Right ventricle myocardium inferior (tissue), 1 donor: ENCODE results near the gene RNF14. TPM values are rescaled to one million over a fixed set of nuclear protein-coding genes. Genes with fewer than 3 reads are reported as not detected.

Source experiments
- ATAC-seq: fragments of 200-7000 bp; cut with Tn5 transposase; one replicate; pipeline ENCODE4 v1.9.1; 2020; ENCODE audit warnings: mild to moderate bottlenecking, moderate library complexity
- DNase-seq: peaks from one replicate; pipeline ENCODE4 v3.0.0; 2021; ENCODE audit errors: missing footprints
- intact Hi-C: fragments of 100-400 bp; cut with DNase I; formaldehyde crosslinking; loops from one replicate; pipeline ENCODE4 v1.11.0; 2022
- total RNA-seq: library from RNA; stranded (reverse); fragmentation: NEBNext Ultra II Directional; extraction: Animal tissue kit (Norgen Biotek cat#: 25700); gene quantifications from one replicate; pipeline ENCODE4 v1.2.1, GENCODE V29; 2021
- donor health status: DM: no; HTN: yes; CAD: no; lungs with severe emphysema.

RNF14 gene
- total RNA-seq, 1 donor from 2014 or later = 98.0 TPM

DNA sequence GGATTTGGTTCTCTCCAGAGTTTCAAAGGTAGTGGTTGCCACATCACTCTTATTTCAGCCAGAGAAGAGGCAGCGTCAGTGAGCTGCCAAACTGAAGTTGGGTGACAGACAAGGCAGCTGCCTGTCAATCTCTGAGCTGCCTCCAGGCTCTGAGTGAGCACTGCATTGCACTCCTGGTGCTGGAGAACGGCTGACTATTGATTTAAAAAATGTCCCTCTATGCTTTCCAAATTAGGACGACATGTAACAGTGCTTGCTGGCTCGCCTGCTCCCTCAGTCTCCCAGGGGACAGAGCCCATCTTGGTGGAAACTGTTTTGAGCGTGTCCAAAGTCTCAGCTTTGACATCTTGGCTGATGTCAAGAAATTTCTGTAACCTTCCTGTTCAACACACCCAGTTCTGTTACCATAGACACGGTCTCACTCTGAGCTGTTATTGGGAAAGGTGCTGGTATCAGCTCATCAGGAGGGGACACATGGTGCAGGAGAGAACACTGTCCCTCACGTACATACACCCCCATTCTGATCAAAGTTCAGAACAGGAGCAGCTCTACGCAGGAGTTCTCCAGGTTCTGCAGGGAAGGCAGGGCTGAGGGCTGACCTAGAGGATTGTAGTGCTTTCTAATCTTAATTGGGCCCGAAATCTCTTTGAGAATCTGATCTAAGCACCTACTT is 26.6 kb upstream of the RNF14 start:
- intact Hi-C loops = no loop called here

DNA sequence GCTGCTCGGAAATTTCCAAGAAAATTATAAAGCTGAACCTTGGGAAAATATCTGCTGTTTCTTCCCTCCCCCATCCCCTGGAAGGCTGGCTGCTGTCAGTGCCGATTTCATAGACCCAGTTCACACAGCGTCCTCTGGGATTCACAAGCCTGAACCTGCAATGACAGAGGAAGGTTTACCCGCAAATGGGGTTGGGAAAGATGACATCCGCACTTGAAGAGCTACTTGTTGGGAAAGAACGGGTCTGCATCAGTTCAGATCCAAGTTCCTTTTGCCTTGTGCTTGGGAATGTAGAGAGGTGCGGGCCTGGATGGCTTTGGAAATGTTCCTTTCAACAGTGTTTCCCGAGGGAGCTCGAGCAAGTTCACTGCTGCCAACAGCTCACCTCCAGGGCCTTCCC is 24.8 kb upstream of the RNF14 start:
- intact Hi-C loops = no loop called here
- DNase-seq (no peak), ATAC-seq (no peak)

More for the DNA sequence above, 26.6 kb upstream of the RNF14 start:
- DNase-seq = no peak
- ATAC-seq = no peak

DNA sequence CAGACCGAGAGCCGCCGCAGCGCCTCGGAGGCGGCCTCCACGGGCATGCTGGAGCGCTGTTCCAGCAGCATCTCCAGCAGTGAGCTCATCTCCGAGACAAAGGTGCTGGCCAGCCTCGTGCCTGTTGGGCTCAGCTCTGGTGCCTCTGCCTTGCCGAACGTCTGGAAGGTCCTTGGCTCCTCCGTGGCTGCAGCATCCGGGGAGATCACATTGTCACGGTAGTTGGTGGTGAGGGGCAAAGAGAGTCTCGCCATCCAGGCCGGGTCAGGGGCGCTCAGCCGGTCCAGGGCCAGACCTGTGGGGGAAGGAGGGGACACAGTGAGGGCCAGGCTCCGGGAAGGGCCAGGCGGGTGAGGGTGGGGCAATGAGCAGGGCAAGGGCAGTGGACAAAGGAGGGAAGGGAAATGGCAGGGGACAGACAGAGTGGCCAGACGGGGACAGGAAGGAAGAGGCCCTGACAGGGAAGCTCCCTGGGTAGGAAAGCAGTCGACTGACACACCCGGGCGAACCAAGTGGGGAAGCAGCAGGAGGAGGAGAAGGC is 23.3 kb upstream of the RNF14 start:
- intact Hi-C loops = no loop called here
- DNase-seq (peak; percentile 72), ATAC-seq (peak; percentile 56)

DNA sequence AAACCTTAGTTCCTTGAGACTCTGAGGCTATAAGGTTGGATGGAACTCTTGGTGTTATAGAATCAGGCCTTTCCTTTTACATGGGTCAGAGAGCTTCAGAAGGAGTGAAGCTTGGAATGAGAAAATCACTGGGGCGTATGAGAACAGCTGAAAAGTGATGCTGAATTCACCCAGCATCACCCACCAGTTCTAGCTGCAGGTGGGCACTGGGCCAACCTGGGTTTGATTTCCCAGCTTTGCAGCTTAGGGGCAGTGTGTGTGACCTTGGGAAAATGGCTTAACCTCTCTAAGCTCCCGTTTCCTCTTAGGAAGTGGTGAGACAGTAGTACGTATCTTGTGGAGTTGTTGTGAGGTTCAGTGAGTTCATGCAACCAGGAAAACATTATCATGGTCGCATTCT is 21.6 kb upstream of the RNF14 start:
- ATAC-seq (no peak), DNase-seq (no peak)
- intact Hi-C loops = no loop called here

DNA sequence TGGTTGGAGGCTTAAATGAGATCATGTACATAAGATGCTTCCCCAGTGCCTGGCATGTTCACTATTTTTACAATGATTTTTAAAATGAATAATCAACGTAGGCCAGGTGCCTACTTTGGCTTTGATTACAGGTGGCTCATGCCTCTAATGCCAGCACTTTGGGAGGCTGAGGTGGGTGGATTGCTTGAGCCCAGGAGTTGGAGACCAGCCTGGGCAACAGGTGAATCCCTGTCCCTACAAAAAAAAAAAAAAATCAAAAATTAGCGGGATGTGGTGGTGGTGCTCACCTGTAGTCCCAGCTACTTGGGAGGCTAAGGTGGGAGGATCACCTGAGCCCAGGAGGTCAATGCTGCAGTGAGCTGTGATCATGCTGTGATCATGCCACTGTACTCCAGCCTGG is 20.1 kb upstream of the RNF14 start:
- DNase-seq = no peak
- intact Hi-C loops = no loop called here
- no peak for ATAC-seq

DNA sequence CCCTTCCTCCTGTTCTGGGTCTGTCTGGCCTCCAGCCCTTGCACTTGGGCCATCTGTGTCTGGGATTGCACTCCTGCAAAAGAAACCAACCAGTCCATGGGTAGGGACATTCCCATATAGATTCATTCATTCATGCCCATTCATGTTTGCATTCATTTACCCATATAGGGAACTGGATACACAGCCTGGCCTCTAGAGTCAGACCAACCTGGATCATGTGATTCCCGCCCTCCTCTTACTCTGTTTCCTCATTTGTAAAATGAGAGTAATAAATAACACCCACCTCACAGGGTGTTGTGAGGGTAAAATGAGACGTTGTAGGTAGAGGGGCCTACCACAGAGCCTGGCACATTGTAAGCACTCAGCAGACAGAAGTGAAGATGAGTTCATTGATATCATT is 19.4 kb upstream of the RNF14 start:
- intact Hi-C loops = no loop called here
- ATAC-seq = no peak
- DNase-seq = no peak

DNA sequence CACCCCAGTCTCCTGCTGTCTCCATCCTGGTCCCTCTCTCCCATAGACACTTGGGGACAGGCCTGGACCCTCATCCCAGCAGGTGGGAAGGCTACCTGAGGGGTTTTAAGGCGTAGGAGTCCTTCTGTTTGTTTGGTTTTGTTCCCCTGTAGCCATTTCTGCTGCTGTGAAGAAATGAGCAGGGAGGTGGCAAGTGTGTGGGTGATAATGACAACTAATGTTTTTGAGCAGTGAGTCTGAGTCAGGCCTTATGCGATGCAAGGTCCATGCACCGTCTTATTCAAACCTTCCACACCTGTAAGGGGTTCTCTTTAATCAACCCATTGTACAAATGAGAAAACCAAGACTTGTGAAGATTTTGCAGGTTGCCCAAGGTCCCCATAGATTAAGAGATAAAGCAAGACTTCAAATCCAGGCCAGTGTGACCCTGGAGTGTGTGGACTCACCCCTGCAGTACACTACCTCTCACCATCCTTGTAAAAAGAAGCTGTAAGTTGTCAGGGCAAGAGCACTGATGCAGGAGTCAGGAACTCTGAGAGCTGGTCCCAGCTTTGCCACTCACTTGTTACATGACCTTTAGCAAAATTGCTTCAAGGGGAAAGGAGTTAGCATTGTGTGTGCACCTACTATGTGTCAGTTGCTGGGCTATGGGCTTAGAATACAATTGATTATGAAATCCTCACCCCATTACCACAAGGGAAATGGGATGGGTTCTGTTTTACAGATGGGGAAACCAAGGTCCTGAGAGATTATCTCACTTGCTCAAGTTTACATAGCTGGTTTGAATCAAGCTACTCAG is 18.5 kb upstream of the RNF14 start:
- no peak for ATAC-seq
- no peak for DNase-seq
- intact Hi-C loops = no loop called here

DNA sequence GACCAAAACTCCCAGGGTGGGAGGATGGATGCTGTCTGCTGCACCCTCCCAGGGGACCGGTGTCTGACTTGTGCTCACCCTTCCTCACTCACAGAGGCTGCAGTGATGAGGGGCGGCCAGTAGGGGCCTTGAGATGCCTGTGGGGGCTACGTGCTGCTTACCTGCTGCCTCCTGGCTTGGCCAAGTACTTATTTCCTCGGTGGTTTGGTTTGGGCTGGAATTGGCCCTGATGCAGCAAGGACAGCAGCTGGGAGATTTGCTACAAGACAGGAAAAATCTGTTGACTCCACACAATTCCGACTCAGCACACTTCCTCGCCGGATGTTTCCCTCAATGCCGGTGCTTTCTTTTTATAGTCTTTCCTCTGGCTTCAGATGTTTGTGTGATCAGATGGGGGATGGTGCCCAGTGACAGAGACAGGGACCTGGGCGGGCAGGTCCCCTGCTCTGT is 17.5 kb upstream of the RNF14 start:
- DNase-seq = no peak
- intact Hi-C loops = no loop called here
- peak; percentile 29 for ATAC-seq

DNA sequence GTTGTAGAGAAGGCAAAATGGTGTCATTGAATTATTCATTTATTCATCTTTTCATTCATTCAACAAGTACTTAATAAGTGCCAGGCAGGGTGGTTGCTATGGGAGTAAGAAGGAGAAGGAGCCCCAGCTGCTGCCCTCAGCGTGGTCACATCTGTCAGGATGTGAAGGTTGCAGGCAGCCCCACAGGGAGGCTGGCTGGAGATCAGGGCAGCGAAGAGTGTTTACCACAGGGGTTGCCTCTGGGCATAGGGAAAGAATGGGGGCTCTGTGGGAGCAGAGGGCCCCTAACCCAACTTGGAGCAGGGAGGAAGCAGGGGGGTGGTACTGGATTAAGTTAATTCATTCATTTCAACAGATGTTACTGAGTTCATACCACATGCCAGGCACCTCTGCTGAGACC is 16.9 kb upstream of the RNF14 start:
- DNase-seq = no peak
- ATAC-seq = no peak
- intact Hi-C loops = no loop called here

DNA sequence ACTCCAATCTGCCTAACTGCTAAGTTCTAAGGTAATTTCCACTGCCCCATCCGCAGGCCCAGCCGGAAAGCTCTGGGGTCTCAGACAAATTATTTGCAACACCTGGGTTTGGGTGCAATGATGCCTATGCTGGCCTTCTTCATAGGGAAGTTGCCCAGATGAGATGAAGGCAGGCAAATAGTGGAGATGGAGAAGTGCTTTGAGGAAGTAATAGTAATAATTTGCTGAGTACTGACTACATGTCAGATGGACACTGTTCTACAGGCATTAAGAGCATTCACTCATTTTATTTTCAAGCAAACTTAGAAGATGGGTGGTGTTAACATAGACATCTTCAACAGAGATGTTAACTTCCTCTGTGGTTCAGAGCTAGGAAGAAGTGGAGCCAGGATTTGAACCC is 14.7 kb upstream of the RNF14 start:
- DNase-seq (no peak), ATAC-seq (peak; percentile 11)
- intact Hi-C loops = no loop called here

DNA sequence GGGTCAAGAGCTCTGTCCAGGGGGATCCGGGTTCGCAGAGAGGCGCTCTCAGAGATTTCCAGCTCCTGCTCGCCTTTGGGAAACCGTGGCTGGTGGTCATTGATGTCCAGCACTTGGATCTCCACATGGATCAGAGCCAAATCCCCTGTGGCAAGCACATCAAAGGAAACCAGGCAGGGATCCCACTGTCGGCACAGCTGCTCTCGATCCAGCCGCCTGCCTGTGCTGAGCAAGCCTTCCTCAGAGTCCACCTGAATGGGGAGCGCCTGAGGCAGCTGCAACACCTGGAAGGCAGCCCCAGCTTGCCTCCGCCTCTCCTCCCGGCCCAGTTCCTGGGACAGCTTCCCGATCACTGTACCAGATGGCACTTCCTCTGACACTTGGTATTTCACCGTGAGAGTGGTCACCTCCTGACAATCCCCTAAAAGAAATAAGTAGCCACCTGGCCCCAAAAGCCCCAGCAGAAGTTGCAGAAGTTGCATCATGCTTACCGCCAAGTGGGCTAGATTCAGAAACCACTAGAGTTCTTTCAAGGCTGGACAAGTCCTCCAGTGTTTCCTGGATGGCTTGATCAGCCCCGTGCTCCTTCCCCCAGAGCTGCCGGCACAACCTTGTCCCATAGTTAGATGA is 11.4 kb upstream of the RNF14 start:
- DNase-seq (no peak), ATAC-seq (no peak)
- intact Hi-C loops = loop anchor here (5.0 kb wide), 2 partner anchors 35 to 195 kb away; partner anchors contain the start of gene DELE1

DNA sequence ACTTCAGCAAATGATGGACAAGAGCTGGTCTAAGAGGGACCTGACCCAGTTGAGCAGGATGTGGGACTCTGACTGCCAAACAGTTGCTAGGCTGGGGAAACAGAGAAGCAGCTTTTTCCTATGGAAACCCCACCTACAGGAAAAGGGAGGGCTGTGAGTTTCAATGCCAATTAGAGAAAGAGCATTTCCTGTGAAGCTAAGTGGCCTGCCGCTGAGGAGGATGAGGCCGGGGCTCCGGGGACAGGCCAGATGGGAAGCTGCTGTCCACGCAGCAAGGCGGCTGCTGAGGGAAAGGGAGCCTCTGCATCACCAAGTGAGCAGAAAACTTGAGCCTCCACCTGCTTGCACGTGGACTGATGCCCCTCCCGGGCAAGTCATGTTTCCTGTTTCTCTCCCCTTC is 10.8 kb upstream of the RNF14 start, which contains the start of gene PCDH12:
TSS of gene PCDH12 (minus strand) at position 90 of the 400 bp plus-strand sequence. CDS start 351 bp downstream, outside the sequence.
- intact Hi-C loops = loop anchor here (5.0 kb wide), 2 partner anchors 36 to 196 kb away; partner anchors contain the start of gene DELE1
- ATAC-seq = peak; percentile 36
- peak; percentile 76 for DNase-seq

DNA sequence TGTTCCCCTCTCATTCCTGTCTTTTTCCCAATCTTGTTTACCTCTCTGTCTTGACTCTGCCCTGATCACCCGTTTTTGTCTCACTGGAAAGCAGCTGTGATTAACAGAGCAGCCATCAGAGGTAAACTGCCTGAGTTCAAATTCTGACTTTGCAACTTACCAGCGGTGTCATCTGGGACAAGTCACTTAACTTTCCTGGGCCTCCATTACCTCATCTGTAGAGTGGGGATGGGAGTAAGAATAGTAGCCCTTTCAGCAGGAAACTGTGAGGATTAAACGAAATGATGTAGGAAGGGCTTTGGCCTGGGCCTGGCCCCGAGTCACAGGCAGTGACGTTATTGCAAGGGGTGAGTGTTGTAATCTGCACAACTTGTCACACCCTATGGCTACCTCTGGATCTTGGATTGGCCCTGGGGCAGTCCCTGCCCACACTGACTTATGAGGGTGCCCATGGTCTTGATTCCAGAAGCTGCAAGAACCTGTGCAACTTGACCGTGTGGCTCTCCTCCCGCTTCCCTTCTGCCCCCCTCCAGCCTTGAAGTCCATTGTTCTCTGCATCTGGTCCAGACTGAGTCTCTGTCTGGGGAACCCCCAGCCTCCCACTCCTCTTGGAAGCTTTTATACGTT is 10.2 kb upstream of the RNF14 start:
- intact Hi-C loops = loop anchor here (5.0 kb wide), 2 partner anchors 36 to 196 kb away; partner anchors contain the start of gene DELE1
- no peak for DNase-seq
- ATAC-seq = peak; percentile 38

DNA sequence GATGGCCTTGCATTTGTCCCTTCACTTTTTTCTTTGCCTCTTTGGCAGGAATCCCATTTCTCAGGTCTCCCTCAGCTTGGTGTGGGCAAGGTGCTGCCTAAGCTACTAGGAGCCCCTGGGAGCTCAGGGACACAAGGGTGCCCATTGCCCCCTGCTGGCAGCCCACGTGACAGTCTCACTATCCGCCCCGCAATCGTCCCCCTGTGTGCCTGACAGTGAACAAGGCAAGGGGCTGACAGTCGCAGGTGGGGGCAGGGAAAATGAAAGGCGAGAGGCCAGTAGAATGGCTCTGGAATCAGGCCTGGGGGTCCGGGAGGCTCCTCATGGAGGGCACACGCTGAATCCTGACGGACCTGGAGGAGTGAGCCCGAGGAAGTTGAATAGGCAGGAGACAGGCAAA is 8.9 kb upstream of the RNF14 start:
- ATAC-seq (no peak), DNase-seq (no peak)
- intact Hi-C loops = loop anchor here (1.0 to 2.0 kb wide), 2 partner anchors 77 to 268 kb away; no protein-coding TSS in a partner anchor

DNA sequence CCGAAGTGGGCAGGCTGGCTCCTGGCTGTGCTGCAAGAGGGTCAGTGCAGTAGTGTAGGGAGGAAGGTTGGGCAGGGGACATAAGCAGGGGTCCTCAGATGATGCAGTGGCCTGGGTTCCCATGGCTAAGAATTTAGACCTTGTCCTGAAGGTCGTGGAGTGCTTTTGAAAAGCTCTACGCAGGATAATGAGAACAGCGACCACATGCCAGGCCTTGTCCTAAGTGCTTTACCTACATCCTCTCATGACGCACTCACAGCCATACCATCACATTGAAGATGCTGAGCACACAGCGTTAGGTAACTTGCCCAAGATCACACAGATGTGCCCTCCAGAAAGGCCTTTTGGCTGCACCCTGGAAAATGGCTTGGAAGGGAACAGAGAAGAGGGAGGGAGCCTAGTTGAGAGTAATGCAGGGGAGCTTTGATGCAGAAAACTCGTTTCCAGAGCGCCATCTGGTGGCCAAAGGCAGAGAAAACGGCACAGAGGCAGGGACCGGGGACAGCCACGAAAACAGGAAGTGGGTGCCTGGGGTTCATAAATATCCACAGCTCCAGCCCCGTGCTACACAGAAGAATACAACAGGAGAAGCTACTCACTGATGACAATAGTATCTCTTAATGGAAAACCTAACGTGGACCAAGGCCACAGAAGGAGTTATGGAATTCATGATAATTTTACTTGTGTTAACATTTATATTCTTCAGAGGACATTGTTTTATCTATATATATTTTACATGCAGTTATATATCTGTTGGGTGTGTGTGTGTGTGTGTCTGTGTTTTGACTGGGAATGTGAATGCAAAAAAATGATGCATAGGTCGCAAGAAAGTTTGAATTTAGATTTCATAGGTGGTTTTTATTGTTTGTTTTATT is 8.2 kb upstream of the RNF14 start:
- DNase-seq (peak; percentile 91), ATAC-seq (peak; percentile 89)
- intact Hi-C loops = loop anchor here (1.0 to 2.0 kb wide), 2 partner anchors 78 to 268 kb away; no protein-coding TSS in a partner anchor

DNA sequence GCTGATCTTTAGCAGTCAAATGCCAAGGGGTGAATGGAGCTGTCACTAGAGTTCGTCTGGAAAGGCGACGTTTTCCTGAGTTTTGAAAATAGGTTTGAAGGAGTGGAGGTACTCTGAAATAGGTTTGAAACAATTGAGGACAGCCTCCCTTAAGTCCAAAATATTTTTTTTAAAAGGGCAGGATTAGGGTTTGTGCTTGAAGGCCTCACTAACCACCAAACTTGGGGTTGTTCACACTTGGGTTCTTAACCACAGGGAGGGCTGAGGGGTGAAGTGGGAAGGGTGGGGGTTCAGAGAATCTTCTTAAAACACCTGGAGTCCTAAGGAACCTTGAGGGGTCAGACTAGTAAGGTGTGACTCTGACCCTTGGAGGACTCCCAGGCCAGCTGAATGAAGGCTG is 7.4 kb upstream of the RNF14 start:
- intact Hi-C loops = loop anchor here (2.0 kb wide), 1 partner anchor 79 kb away; no protein-coding TSS in a partner anchor
- ATAC-seq (no peak), DNase-seq (no peak)

DNA sequence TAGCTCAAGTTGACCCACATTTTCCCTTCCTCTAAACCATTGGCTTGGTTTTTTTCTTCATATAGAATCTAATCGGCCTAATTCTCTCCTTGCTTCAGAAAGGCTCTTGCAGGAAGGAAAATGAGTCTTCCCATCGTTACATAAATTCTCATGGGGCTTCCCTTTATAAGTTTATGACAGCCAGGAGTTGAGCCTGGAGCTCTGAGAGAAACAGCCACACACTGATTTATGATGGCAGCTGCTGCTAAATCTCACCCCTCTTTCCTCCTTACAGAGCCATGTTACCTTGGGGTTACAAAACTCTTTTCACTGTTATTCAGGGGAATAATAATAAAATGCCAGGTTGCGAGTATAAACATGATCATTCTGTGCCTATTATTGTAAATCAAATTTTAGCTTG is 5.2 kb upstream of the RNF14 start:
- ATAC-seq (no peak), DNase-seq (no peak)
- intact Hi-C loops = no loop called here

DNA sequence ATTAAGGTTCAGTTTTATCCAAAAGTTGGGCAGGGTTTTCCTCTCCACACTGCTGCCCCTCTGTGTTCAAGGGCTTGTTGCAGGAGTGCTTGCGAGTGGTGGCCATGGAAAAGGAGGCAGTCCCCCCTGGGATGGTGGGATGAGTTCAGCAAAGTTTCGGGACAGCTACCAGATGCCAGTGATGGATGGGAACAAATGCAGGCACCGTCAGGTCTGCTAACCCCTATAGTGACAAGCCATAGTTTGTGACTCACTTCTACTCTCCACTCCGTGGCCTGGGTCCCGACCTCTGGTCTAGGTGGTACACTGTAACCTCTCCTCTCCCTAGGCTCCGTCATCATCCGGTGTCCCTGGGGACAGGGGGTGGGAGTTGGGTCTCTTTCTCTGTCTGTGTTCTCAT is 3.8 kb upstream of the RNF14 start:
- ATAC-seq = no peak
- intact Hi-C loops = no loop called here
- no peak for DNase-seq
